Measurements from ENCODE around the gene SETMAR. TPM values are rescaled to one million over a fixed set of nuclear protein-coding genes. Genes with fewer than 3 reads are reported as not detected.
"Not testable (repeated sequence)": the region's sequence is repeated elsewhere in the genome, so short reads cannot be mapped to it uniquely, and the experiment has no call there.

Gene SETMAR
- total RNA-seq, 1 donor from 2014 or later: 12.5 TPM

GRCh38 chr3:4311496-4311895, 8.3 kb downstream of the SETMAR start:
- Histone ChIP-seq H3K27ac (ENCODE audit: low read depth, low read length) (no peak overlapping the region), H3K9me3 (ENCODE audit: control insufficient read depth in 3 of 3, low read length in 3 of 3) (no peaks in the 10 kb centered on the region), H3K36me3 (ENCODE audit: control insufficient read depth in 3 of 3, insufficient read depth in 3 of 3, low read length in 3 of 3) (peaks cover under 1 to 15% (median 14%) of the 10 kb centered on the region in 3 donors), H3K9ac (ENCODE audit: low read depth in 1 of 3, low read length in 3 of 3) (no peak overlapping the region), H3K4me1 (ENCODE audit: control insufficient read depth in 3 of 3, insufficient read depth in 3 of 3, low read length in 3 of 3) (peaks cover 8 to 13% (median 9%) of the 10 kb centered on the region in 3 donors), H3K4me3 (ENCODE audit: low read length in 3 of 3) (no peak overlapping the region), H3K27me3 (ENCODE audit: control insufficient read depth in 3 of 3, insufficient read depth in 3 of 3, low read length in 3 of 3) (no peaks in the 10 kb centered on the region)

- no peaks in the 10 kb centered on the region for H3K9me3 ChIP-seq (ENCODE audit: control insufficient read depth in 3 of 3, low read length in 3 of 3)
- H3K9ac ChIP-seq (ENCODE audit: low read depth in 1 of 3, low read length in 3 of 3): no peak overlapping the region
- H3K27ac ChIP-seq (ENCODE audit: low read depth, low read length): no peak overlapping the region
- H3K4me1 ChIP-seq (ENCODE audit: control insufficient read depth in 3 of 3, insufficient read depth in 3 of 3, low read length in 3 of 3): peaks cover 0 to 3% (median 0%) of the 10 kb centered on the region in 3 donors
- no peak overlapping the region for H3K4me3 ChIP-seq (ENCODE audit: low read length in 3 of 3)
- H3K36me3 ChIP-seq (ENCODE audit: control insufficient read depth in 3 of 3, insufficient read depth in 3 of 3, low read length in 3 of 3): peaks cover 5 to 21% (median 18%) of the 10 kb centered on the region in 3 donors
- H3K27me3 ChIP-seq (ENCODE audit: control insufficient read depth in 3 of 3, insufficient read depth in 3 of 3, low read length in 3 of 3): no peaks in the 10 kb centered on the region
These were observed 10.6 kb downstream of the SETMAR start for GRCh38 chr3:4313606-4314293.

- no peak overlapping the region for H3K9ac ChIP-seq (ENCODE audit: low read depth in 1 of 3, low read length in 3 of 3)
- H3K27ac ChIP-seq (ENCODE audit: low read depth, low read length): no peak overlapping the region
- H3K36me3 ChIP-seq (ENCODE audit: control insufficient read depth in 3 of 3, insufficient read depth in 3 of 3, low read length in 3 of 3): peaks cover 5 to 21% (median 17%) of the 10 kb centered on the region in 3 donors
These were observed 11.5 kb downstream of the SETMAR start for GRCh38 chr3:4314688-4315087.

GRCh38 chr3:4320096-4320911, 17.1 kb downstream of the SETMAR start:
- no peaks in the 10 kb centered on the region for H3K27me3 ChIP-seq (ENCODE audit: control insufficient read depth in 3 of 3, insufficient read depth in 3 of 3, low read length in 3 of 3)
- no peak overlapping the region for H3K9ac ChIP-seq (ENCODE audit: low read depth in 1 of 3, low read length in 3 of 3)
- no peak overlapping the region for H3K27ac ChIP-seq (ENCODE audit: low read depth, low read length)

More at GRCh38 chr3:4314688-4315087, 11.5 kb downstream of the SETMAR start:
- H3K9me3 ChIP-seq (ENCODE audit: control insufficient read depth in 3 of 3, low read length in 3 of 3): no peaks in the 10 kb centered on the region
- no peak overlapping the region for H3K4me3 ChIP-seq (ENCODE audit: low read length in 3 of 3)
- no peaks in the 10 kb centered on the region for H3K27me3 ChIP-seq (ENCODE audit: control insufficient read depth in 3 of 3, insufficient read depth in 3 of 3, low read length in 3 of 3)
- peaks cover 0 to 2% (median 0%) of the 10 kb centered on the region in 3 donors for H3K4me1 ChIP-seq (ENCODE audit: control insufficient read depth in 3 of 3, insufficient read depth in 3 of 3, low read length in 3 of 3)

GRCh38 chr3:4321732-4322131, 18.6 kb downstream of the SETMAR start:
- peaks cover 0 to 4% (median 0%) of the 10 kb centered on the region in 3 donors for H3K4me1 ChIP-seq (ENCODE audit: control insufficient read depth in 3 of 3, insufficient read depth in 3 of 3, low read length in 3 of 3)
- H3K27ac ChIP-seq (ENCODE audit: low read depth, low read length): no peak overlapping the region
- H3K4me3 ChIP-seq (ENCODE audit: low read length in 3 of 3): no peak overlapping the region
- H3K9ac ChIP-seq (ENCODE audit: low read depth in 1 of 3, low read length in 3 of 3): no peak overlapping the region
- H3K36me3 ChIP-seq (ENCODE audit: control insufficient read depth in 3 of 3, insufficient read depth in 3 of 3, low read length in 3 of 3): peaks cover 3% of the 10 kb centered on the region in 3 donors
- H3K9me3 ChIP-seq (ENCODE audit: control insufficient read depth in 3 of 3, low read length in 3 of 3): no peaks in the 10 kb centered on the region
- H3K27me3 ChIP-seq (ENCODE audit: control insufficient read depth in 3 of 3, insufficient read depth in 3 of 3, low read length in 3 of 3): no peaks in the 10 kb centered on the region

More at GRCh38 chr3:4320096-4320911, 17.1 kb downstream of the SETMAR start:
- Histone ChIP-seq H3K36me3 (ENCODE audit: control insufficient read depth in 3 of 3, insufficient read depth in 3 of 3, low read length in 3 of 3) (peaks cover 5 to 10% (median 7%) of the 10 kb centered on the region in 3 donors), H3K9me3 (ENCODE audit: control insufficient read depth in 3 of 3, low read length in 3 of 3) (no peaks in the 10 kb centered on the region), H3K4me1 (ENCODE audit: control insufficient read depth in 3 of 3, insufficient read depth in 3 of 3, low read length in 3 of 3) (peaks cover 0 to 4% (median 0%) of the 10 kb centered on the region in 3 donors), H3K4me3 (ENCODE audit: low read length in 3 of 3) (no peak overlapping the region)

GRCh38 chr3:4322635-4323034, 19.5 kb downstream of the SETMAR start:
- Histone ChIP-seq H3K4me3 (ENCODE audit: low read length in 3 of 3) (no peak overlapping the region), H3K9me3 (ENCODE audit: control insufficient read depth in 3 of 3, low read length in 3 of 3) (no peaks in the 10 kb centered on the region), H3K9ac (ENCODE audit: low read depth in 1 of 3, low read length in 3 of 3) (no peak overlapping the region), H3K4me1 (ENCODE audit: control insufficient read depth in 3 of 3, insufficient read depth in 3 of 3, low read length in 3 of 3) (peaks cover 0 to 4% (median 0%) of the 10 kb centered on the region in 3 donors), H3K27me3 (ENCODE audit: control insufficient read depth in 3 of 3, insufficient read depth in 3 of 3, low read length in 3 of 3) (no peaks in the 10 kb centered on the region), H3K27ac (ENCODE audit: low read depth, low read length) (no peak overlapping the region), H3K36me3 (ENCODE audit: control insufficient read depth in 3 of 3, insufficient read depth in 3 of 3, low read length in 3 of 3) (no peaks in the 10 kb centered on the region)

GRCh38 chr3:4323246-4324027, 20.3 kb downstream of the SETMAR start:
- Histone ChIP-seq H3K27me3 (ENCODE audit: control insufficient read depth in 3 of 3, insufficient read depth in 3 of 3, low read length in 3 of 3) (no peaks in the 10 kb centered on the region), H3K27ac (ENCODE audit: low read depth, low read length) (no peak overlapping the region), H3K4me3 (ENCODE audit: low read length in 3 of 3) (no peak overlapping the region)

GRCh38 chr3:4326868-4327267, 23.7 kb downstream of the SETMAR start:
- Histone ChIP-seq H3K36me3 (ENCODE audit: control insufficient read depth in 3 of 3, insufficient read depth in 3 of 3, low read length in 3 of 3) (no peaks in the 10 kb centered on the region), H3K9me3 (ENCODE audit: control insufficient read depth in 3 of 3, low read length in 3 of 3) (no peaks in the 10 kb centered on the region), H3K4me3 (ENCODE audit: low read length in 3 of 3) (no peak overlapping the region), H3K27ac (ENCODE audit: low read depth, low read length) (no peak overlapping the region), H3K9ac (ENCODE audit: low read depth in 1 of 3, low read length in 3 of 3) (no peak overlapping the region), H3K27me3 (ENCODE audit: control insufficient read depth in 3 of 3, insufficient read depth in 3 of 3, low read length in 3 of 3) (no peaks in the 10 kb centered on the region), H3K4me1 (ENCODE audit: control insufficient read depth in 3 of 3, insufficient read depth in 3 of 3, low read length in 3 of 3) (no peaks in the 10 kb centered on the region)

More at GRCh38 chr3:4323246-4324027, 20.3 kb downstream of the SETMAR start:
- Histone ChIP-seq H3K9me3 (ENCODE audit: control insufficient read depth in 3 of 3, low read length in 3 of 3) (no peaks in the 10 kb centered on the region), H3K36me3 (ENCODE audit: control insufficient read depth in 3 of 3, insufficient read depth in 3 of 3, low read length in 3 of 3) (no peaks in the 10 kb centered on the region), H3K9ac (ENCODE audit: low read depth in 1 of 3, low read length in 3 of 3) (no peak overlapping the region), H3K4me1 (ENCODE audit: control insufficient read depth in 3 of 3, insufficient read depth in 3 of 3, low read length in 3 of 3) (peaks cover 0 to 4% (median 0%) of the 10 kb centered on the region in 3 donors)

- not testable (repeated sequence) for H3K27ac ChIP-seq (ENCODE audit: low read depth, low read length); H3K4me3 ChIP-seq (ENCODE audit: low read length in 3 of 3); H3K9me3 ChIP-seq (ENCODE audit: control insufficient read depth in 3 of 3, low read length in 3 of 3); H3K4me1 ChIP-seq (ENCODE audit: control insufficient read depth in 3 of 3, insufficient read depth in 3 of 3, low read length in 3 of 3); H3K9ac ChIP-seq (ENCODE audit: low read depth in 1 of 3, low read length in 3 of 3); H3K36me3 ChIP-seq (ENCODE audit: control insufficient read depth in 3 of 3, insufficient read depth in 3 of 3, low read length in 3 of 3); H3K27me3 ChIP-seq (ENCODE audit: control insufficient read depth in 3 of 3, insufficient read depth in 3 of 3, low read length in 3 of 3)
These were observed 26.6 kb downstream of the SETMAR start for GRCh38 chr3:4329806-4330205.
